ENCODE measurements around the gene LRP10.
"Not testable (repeated sequence)": the region's sequence is repeated elsewhere in the genome, so short reads cannot be mapped to it uniquely, and the experiment has no call there.

The LRP10 gene

GRCh38 chr14:22850944-22851764 is 20.4 kb upstream of the LRP10 start:
- Mint-ChIP-seq H3K9me3 (no peaks in the 10 kb centered on the region), H3K4me1 (ENCODE audit: low read depth) (peaks cover 19% of the 10 kb centered on the region), H3K4me3 (no peak overlapping the region), H3K36me3 (ENCODE audit: low read depth) (peaks cover under 1% of the 10 kb centered on the region), H3K27ac (peak overlapping the region; percentile 26), H3K27me3 (peaks cover 8% of the 10 kb centered on the region)

- Mint-ChIP-seq H3K27me3 (peaks cover 14% of the 10 kb centered on the region), H3K4me1 (ENCODE audit: low read depth) (peaks cover 19% of the 10 kb centered on the region)
- not testable (repeated sequence) for H3K36me3 Mint-ChIP-seq (ENCODE audit: low read depth); H3K9me3 Mint-ChIP-seq; H3K4me3 Mint-ChIP-seq; H3K27ac Mint-ChIP-seq
Measured at GRCh38 chr14:22852178-22852577, 19.4 kb upstream of the LRP10 start.

DNA sequence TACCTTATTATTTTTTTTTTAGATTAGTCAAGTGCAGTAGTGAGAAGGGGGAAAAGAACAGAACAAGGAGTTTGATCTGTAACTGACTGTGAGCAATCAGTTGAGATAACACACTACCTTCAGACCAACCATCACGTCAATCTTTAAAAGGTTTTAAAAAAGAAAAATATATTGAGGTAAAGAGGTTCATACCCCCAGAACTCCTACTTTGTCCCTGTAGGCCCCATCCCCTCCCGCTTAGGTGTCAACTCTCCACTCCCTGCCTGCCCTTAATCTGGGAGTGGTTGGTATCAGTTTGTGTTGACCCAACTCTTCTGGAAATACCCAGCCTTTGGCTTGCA is 19.0 kb upstream of the LRP10 start:
- Mint-ChIP-seq H3K27me3 (peaks cover 17% of the 10 kb centered on the region), H3K27ac (no peak overlapping the region), H3K4me3 (no peak overlapping the region), H3K36me3 (ENCODE audit: low read depth) (peaks cover 4% of the 10 kb centered on the region), H3K9me3 (no peaks in the 10 kb centered on the region), H3K4me1 (ENCODE audit: low read depth) (peaks cover 22% of the 10 kb centered on the region)

GRCh38 chr14:22852940-22853767 is 18.4 kb upstream of the LRP10 start:
- H3K36me3 Mint-ChIP-seq (ENCODE audit: low read depth) = peaks cover 4% of the 10 kb centered on the region
- H3K9me3 Mint-ChIP-seq = no peaks in the 10 kb centered on the region
- peaks cover 28% of the 10 kb centered on the region for H3K4me1 Mint-ChIP-seq (ENCODE audit: low read depth)
- peaks cover 18% of the 10 kb centered on the region for H3K27me3 Mint-ChIP-seq
- peak overlapping the region; percentile 77 for H3K4me3 Mint-ChIP-seq
- peak overlapping the region; percentile 40 for H3K27ac Mint-ChIP-seq

DNA sequence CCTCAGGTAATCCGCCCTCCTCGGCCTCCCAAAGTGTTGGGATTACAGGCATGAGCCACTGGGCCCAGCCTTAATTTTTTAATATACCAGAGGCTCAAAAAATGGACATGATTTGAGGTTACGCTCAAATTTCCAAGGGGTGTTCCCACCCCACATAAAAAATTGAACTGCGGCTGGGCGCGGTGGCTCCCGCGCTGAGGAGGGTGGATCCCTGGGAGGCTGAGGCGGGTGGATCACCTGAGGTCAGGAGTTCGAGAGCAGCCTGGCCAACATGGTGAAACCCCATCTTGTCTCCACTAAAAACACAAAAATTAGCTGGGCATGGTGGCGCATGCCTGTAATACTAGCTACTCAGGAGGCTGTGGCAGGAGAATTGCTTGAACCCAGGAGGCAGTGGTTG is 17.2 kb upstream of the LRP10 start:
- peaks cover 23% of the 10 kb centered on the region for H3K27me3 Mint-ChIP-seq
- not testable (repeated sequence) for H3K9me3 Mint-ChIP-seq

GRCh38 chr14:22854963-22855724 is 16.4 kb upstream of the LRP10 start:
- Mint-ChIP-seq H3K4me3 (no peak overlapping the region), H3K27ac (no peak overlapping the region), H3K9me3 (no peaks in the 10 kb centered on the region), H3K36me3 (ENCODE audit: low read depth) (peaks cover 4% of the 10 kb centered on the region), H3K4me1 (ENCODE audit: low read depth) (peaks cover 38% of the 10 kb centered on the region), H3K27me3 (peaks cover 23% of the 10 kb centered on the region)

More for the DNA sequence above, 17.2 kb upstream of the LRP10 start:
- peaks cover 38% of the 10 kb centered on the region for H3K4me1 Mint-ChIP-seq (ENCODE audit: low read depth)
- not testable (repeated sequence) for H3K4me3 Mint-ChIP-seq; H3K36me3 Mint-ChIP-seq (ENCODE audit: low read depth); H3K27ac Mint-ChIP-seq

DNA sequence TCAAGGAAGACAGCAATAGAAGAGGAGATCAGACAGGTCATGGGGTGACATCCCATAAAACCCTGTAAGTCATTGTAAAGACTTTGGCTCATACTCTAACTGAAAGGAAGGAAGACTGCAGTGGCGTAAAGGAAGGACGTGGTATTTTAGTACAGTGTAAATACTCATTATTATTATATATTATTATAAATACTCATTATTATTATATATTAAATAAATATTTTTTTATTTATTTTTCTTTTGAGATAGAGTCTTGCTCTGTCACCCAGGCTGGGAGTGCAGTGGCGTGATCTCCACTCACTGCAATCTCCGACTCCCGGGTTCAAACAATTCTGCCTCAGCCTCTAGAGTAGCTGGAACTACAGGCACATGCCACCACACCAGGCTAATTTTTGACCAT is 15.1 kb upstream of the LRP10 start:
- H3K4me3 Mint-ChIP-seq = no peak overlapping the region
- peaks cover 29% of the 10 kb centered on the region for H3K27me3 Mint-ChIP-seq
- no peaks in the 10 kb centered on the region for H3K9me3 Mint-ChIP-seq
- peaks cover 34% of the 10 kb centered on the region for H3K4me1 Mint-ChIP-seq (ENCODE audit: low read depth)
- H3K27ac Mint-ChIP-seq = no peak overlapping the region
- peaks cover 4% of the 10 kb centered on the region for H3K36me3 Mint-ChIP-seq (ENCODE audit: low read depth)

DNA sequence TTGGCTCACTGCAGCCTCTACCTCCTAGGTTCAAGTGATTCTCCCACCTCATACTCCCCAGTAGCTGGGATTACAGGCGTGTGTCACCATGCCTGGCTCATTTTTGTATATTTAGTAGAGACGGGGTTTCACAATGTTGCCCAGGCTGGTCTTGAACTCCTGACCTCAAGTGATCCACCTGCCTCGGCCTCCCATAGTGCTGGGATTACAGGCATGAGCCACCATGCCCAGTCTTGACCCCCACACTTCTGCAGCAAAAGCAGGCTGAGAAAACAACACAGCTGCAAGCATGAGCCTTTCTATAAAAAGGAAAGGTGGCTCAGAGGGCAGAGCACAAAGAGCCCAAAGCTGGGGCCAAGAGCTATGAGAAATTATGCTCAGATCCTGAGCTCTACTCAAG is 11.2 kb upstream of the LRP10 start:
- H3K9me3 Mint-ChIP-seq; H3K27ac Mint-ChIP-seq; H3K4me3 Mint-ChIP-seq; H3K36me3 Mint-ChIP-seq (ENCODE audit: low read depth): not testable (repeated sequence)
- H3K4me1 Mint-ChIP-seq (ENCODE audit: low read depth) = peaks cover 19% of the 10 kb centered on the region
- H3K27me3 Mint-ChIP-seq = peaks cover 41% of the 10 kb centered on the region

GRCh38 chr14:22861651-22862050 is 9.9 kb upstream of the LRP10 start:
- Mint-ChIP-seq H3K4me1 (ENCODE audit: low read depth) (peaks cover 19% of the 10 kb centered on the region), H3K4me3 (no peak overlapping the region), H3K9me3 (no peaks in the 10 kb centered on the region), H3K36me3 (ENCODE audit: low read depth) (no peaks in the 10 kb centered on the region), H3K27me3 (peaks cover 34% of the 10 kb centered on the region), H3K27ac (no peak overlapping the region)

DNA sequence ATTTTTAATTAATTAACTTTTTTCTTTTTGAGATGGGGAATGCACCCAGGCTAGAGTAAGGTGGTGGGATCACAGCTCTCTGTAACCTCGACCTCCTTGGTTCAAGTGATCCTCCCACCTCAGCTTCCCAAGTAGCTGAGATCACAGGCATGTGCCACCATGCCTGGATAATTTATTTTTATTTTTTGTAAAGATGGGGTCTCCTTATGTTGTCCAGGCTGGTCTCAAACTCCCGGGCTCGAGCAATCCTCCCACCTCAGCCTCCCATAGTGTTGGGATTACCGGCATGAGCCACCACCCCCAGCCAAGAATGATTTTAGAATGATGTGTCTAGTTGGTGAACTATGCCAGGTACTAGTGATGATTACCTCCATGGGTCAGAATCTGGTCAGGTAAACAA is 6.6 kb upstream of the LRP10 start:
- Mint-ChIP-seq H3K36me3 (ENCODE audit: low read depth) (no peaks in the 10 kb centered on the region), H3K27me3 (peaks cover 19% of the 10 kb centered on the region), H3K27ac (no peak overlapping the region), H3K9me3 (no peaks in the 10 kb centered on the region), H3K4me3 (no peak overlapping the region), H3K4me1 (ENCODE audit: low read depth) (peaks cover 4% of the 10 kb centered on the region)

GRCh38 chr14:22865424-22866405 is 5.8 kb upstream of the LRP10 start:
- no peaks in the 10 kb centered on the region for H3K36me3 Mint-ChIP-seq (ENCODE audit: low read depth)
- no peak overlapping the region for H3K27ac Mint-ChIP-seq
- H3K27me3 Mint-ChIP-seq = peaks cover 16% of the 10 kb centered on the region
- peaks cover 9% of the 10 kb centered on the region for H3K4me1 Mint-ChIP-seq (ENCODE audit: low read depth)
- no peak overlapping the region for H3K4me3 Mint-ChIP-seq
- no peaks in the 10 kb centered on the region for H3K9me3 Mint-ChIP-seq

DNA sequence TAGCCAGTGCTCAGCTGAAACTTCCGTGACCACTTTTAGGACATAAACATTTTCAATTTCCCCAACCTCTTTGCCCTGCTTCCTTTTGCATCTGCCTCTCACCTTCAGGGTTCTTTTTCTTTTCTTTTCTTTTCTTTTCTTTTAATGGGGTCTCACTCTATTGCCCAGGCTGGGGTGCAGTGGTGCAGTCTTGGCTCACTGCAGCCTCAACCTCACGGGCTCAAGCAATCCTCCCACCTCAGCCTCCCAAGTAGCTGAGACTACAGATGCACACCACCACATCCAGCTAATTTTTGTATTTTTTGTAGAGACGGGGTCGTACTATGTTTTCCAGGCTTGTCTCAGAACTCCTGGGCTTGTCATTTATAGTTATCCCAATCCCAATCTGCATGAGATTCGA is 4.7 kb upstream of the LRP10 start:
- no peaks in the 10 kb centered on the region for H3K36me3 Mint-ChIP-seq (ENCODE audit: low read depth)
- no peak overlapping the region for H3K27ac Mint-ChIP-seq
- peaks cover 8% of the 10 kb centered on the region for H3K27me3 Mint-ChIP-seq
- H3K9me3 Mint-ChIP-seq = no peaks in the 10 kb centered on the region
- H3K4me1 Mint-ChIP-seq (ENCODE audit: low read depth) = peaks cover 17% of the 10 kb centered on the region
- H3K4me3 Mint-ChIP-seq = no peak overlapping the region

GRCh38 chr14:22870811-22871223 is 723 bp upstream of the LRP10 start:
- Mint-ChIP-seq H3K4me3 (peak overlapping the region; percentile 91), H3K27me3 (no peaks in the 10 kb centered on the region), H3K4me1 (ENCODE audit: low read depth) (peaks cover 33% of the 10 kb centered on the region), H3K36me3 (ENCODE audit: low read depth) (peaks cover 11% of the 10 kb centered on the region), H3K9me3 (no peaks in the 10 kb centered on the region), H3K27ac (peak overlapping the region; percentile 96)

All from stimulated activated naive CD8-positive, alpha-beta T cell treated with anti-CD3 and anti-CD28 coated beads, Interleukin-15, Interleukin-2, amounts not matched to agents 100 ng/mL and 50 ng/mL, for 24 hours (primary cell).